NCI-H345 (cell line): ENCODE results near the gene AP1M1.

Source experiments
- DNase-seq: peaks from one replicate; lab custom pipeline; 2025; lab: John Stamatoyannopoulos, UW

AP1M1 gene

GRCh38 chr19:16233081-16233776 is 35.5 kb downstream of the AP1M1 start:
- DNase-seq: no peak

GRCh38 chr19:16233836-16234551 is 36.3 kb downstream of the AP1M1 start:
- no peak for DNase-seq

- no peak for DNase-seq
These were observed 37.1 kb downstream of the AP1M1 start for GRCh38 chr19:16234552-16235445.

- DNase-seq: no peak
These were observed 38.3 kb downstream of the AP1M1 start for GRCh38 chr19:16235811-16236652.

GRCh38 chr19:16244091-16244490 is 46.4 kb downstream of the AP1M1 start:
- DNase-seq: no peak

- peak; percentile 64 for DNase-seq
These were observed 49.9 kb downstream of the AP1M1 start for GRCh38 chr19:16247353-16248182.

GRCh38 chr19:16248380-16249023 is 50.8 kb downstream of the AP1M1 start:
- no peak for DNase-seq

GRCh38 chr19:16249826-16250404 is 52.2 kb downstream of the AP1M1 start:
- no peak for DNase-seq

GRCh38 chr19:16252459-16253205 is 54.9 kb downstream of the AP1M1 start:
- no peak for DNase-seq

GRCh38 chr19:16254851-16255408 is 57.2 kb downstream of the AP1M1 start:
- no peak for DNase-seq

GRCh38 chr19:16257509-16258002 is 59.8 kb downstream of the AP1M1 start:
- no peak for DNase-seq

GRCh38 chr19:16258440-16258903 is 60.8 kb downstream of the AP1M1 start:
- no peak for DNase-seq

GRCh38 chr19:16259385-16260159 is 61.9 kb downstream of the AP1M1 start:
- DNase-seq: no peak

- DNase-seq: no peak
These were observed 62.6 kb downstream of the AP1M1 start for GRCh38 chr19:16260160-16260811.

- DNase-seq: no peak
These were observed 63.1 kb downstream of the AP1M1 start for GRCh38 chr19:16260812-16261161.

GRCh38 chr19:16261584-16262368 is 64.1 kb downstream of the AP1M1 start:
- no peak for DNase-seq
